ENCODE results near the gene BRINP3. TPM values are rescaled to one million over a fixed set of nuclear protein-coding genes. Genes with fewer than 3 reads are reported as not detected.

Gene BRINP3
- total RNA-seq, 1 experiment from 2014 or later, result not detected

DNA sequence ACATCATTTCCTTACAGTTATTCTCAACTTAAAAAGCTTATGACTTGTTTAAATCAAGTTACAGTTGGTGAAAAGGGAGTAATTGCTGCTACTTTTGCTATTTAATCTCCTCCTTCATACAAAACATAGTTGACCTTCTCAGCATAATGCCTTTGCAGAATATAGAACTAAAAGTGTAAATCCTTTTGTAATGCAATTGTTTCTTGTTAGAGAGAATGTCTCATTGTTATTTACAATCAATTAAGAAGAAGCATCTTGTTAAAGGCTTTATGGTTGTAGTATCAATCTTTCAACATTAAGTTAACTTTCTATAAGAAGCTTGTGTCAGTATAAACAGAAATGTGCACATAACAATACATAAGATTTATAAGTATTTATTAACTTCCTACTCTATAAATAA, 360.7 kb downstream of the BRINP3 start:
- Mint-ChIP-seq H3K4me3 (no peak overlapping the region), H3K4me1 (peaks cover 3 to 15% of the 10 kb centered on the region in 2 experiments; a peak in 3 of 4 replicates), H3K27ac (no peak overlapping the region), H3K36me3 (ENCODE audit: insufficient read depth in 1 of 3, low read depth in 3 of 3) (no peaks in the 10 kb centered on the region), H3K27me3 (ENCODE audit: low read depth) (no peaks in the 10 kb centered on the region), H3K9me3 (no peaks in the 10 kb centered on the region)
- Histone ChIP-seq H2AFZ (ENCODE audit: low read length) (no peak overlapping the region), H2BK120ac (ENCODE audit: low read depth, low read length, poor library complexity, severe bottlenecking) (no peak overlapping the region), H4K5ac (ENCODE audit: insufficient read length, low read depth, low read length) (no peak overlapping the region), H3K4me1 (ENCODE audit: insufficient read depth, low read length) (no peaks in the 10 kb centered on the region), H4K91ac (ENCODE audit: insufficient read length, low read depth, low read length) (no peak overlapping the region), H3K18ac (ENCODE audit: insufficient read length, low read depth, low read length) (no peak overlapping the region), H3K14ac (ENCODE audit: insufficient read depth, low read length) (no peak overlapping the region), H2BK5ac (ENCODE audit: insufficient read length, low read length) (no peak overlapping the region), H3K23ac (ENCODE audit: insufficient read length, low read depth, low read length) (no peak overlapping the region), H3K79me1 (ENCODE audit: insufficient read depth, low read depth, low read length, poor library complexity, severe bottlenecking) (no peaks in the 10 kb centered on the region), H3K23me2 (ENCODE audit: insufficient read length, low read depth, low read length, poor library complexity, severe bottlenecking) (no peaks in the 10 kb centered on the region), H3T11ph (ENCODE audit: low read length) (no peak overlapping the region), H3K27ac (ENCODE audit: insufficient read length, low read depth, low read length) (no peak overlapping the region), H3K27me3 (ENCODE audit: insufficient read depth, low read length) (no peaks in the 10 kb centered on the region), H4K20me1 (ENCODE audit: control insufficient read depth, insufficient read depth, insufficient read length) (no peaks in the 10 kb centered on the region), H3K79me2 (ENCODE audit: insufficient read depth, low read length) (no peaks in the 10 kb centered on the region), H2BK12ac (ENCODE audit: insufficient read length, low read depth, low read length) (no peak overlapping the region), H3K9me3 (ENCODE audit: control insufficient read depth, low read depth, low read length) (no peaks in the 10 kb centered on the region), H2AK5ac (ENCODE audit: insufficient read length, low read length) (no peak overlapping the region), H2BK20ac (ENCODE audit: low read depth, low read length, poor library complexity, severe bottlenecking) (no peak overlapping the region), H3K4me2 (ENCODE audit: insufficient read depth, insufficient read length, low read length) (no peak overlapping the region), H3K9ac (ENCODE audit: extremely low read depth, insufficient read length, low read length) (no peak overlapping the region), H2BK15ac (ENCODE audit: low read depth, low read length) (no peak overlapping the region), H3K4ac (ENCODE audit: low read depth, low read length) (no peak overlapping the region), H3K56ac (ENCODE audit: insufficient read length, low read depth, low read length) (no peak overlapping the region), H4K8ac (replicated peaks; ENCODE audit: insufficient read length, low read depth, low read length) (no peak overlapping the region)
- TF ChIP-seq CTCF (conservative IDR thresholded peaks at IDR 0.05), result no peak
- DNase-seq, result no peak
